Measurements from ENCODE around the gene SNX9.

Gene SNX9

DNA sequence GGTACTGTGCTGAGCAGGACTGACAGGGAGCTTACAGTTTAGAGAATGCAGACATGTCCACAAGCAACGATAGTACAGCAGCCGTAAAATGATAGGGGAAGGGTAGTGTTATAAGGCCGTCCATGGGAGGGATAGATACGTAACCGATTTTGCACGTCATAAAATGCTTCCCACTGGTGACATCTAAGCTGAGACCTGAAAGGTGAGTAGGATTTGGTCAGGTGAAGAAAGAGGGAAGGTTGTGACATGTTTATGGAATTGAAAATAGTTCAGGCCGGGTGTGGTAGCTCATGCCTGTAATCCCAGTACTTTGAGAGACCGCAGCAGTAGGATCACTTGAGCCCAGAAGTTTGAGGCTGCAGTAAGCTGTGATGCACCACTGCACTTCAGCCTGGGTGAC lies 25.6 kb downstream of the SNX9 start:
- no peak overlapping the region for H3K27ac ChIP-seq
- H3K4me1 ChIP-seq = no peaks in the 10 kb centered on the region
- no peak for TF ChIP-seq CTCF (IDR thresholded peaks at IDR 0.05)

GRCh38 chr6:157849288-157850017 lies 26.4 kb downstream of the SNX9 start:
- Histone ChIP-seq H3K27ac (no peak overlapping the region), H3K9me3 (ENCODE audit: control insufficient read depth, low read length) (no peaks in the 10 kb centered on the region), H3K9ac (no peak overlapping the region), H3K4me3 (ENCODE audit: low read depth, low read length) (no peak overlapping the region), H2AFZ (no peak overlapping the region), H3K27me3 (ENCODE audit: control insufficient read depth, insufficient read depth, low read length) (no peaks in the 10 kb centered on the region), H3K36me3 (ENCODE audit: control insufficient read depth, insufficient read depth, low read length) (no peaks in the 10 kb centered on the region), H3K4me2 (ENCODE audit: low read length) (no peak overlapping the region), H3K4me1 (no peaks in the 10 kb centered on the region), H3K79me2 (peaks cover 26% of the 10 kb centered on the region)
- no peak for TF ChIP-seq CTCF (IDR thresholded peaks at IDR 0.05)

More for the DNA sequence above, 25.6 kb downstream of the SNX9 start:
- Histone ChIP-seq H3K9ac (no peak overlapping the region), H3K4me2 (ENCODE audit: low read length) (no peak overlapping the region), H3K9me3 (ENCODE audit: control insufficient read depth, low read length) (no peaks in the 10 kb centered on the region), H3K4me3 (ENCODE audit: low read depth, low read length) (no peak overlapping the region), H3K27me3 (ENCODE audit: control insufficient read depth, insufficient read depth, low read length) (no peaks in the 10 kb centered on the region), H3K36me3 (ENCODE audit: control insufficient read depth, insufficient read depth, low read length) (no peaks in the 10 kb centered on the region), H2AFZ (no peak overlapping the region), H3K79me2 (peaks cover 23% of the 10 kb centered on the region)

GRCh38 chr6:157850030-157850429 lies 27.0 kb downstream of the SNX9 start:
- no peak for TF ChIP-seq CTCF (IDR thresholded peaks at IDR 0.05)
- Histone ChIP-seq H3K79me2 (peaks cover 26% of the 10 kb centered on the region), H3K9me3 (ENCODE audit: control insufficient read depth, low read length) (no peaks in the 10 kb centered on the region), H3K9ac (no peak overlapping the region), H3K27ac (no peak overlapping the region), H3K4me1 (no peaks in the 10 kb centered on the region), H3K36me3 (ENCODE audit: control insufficient read depth, insufficient read depth, low read length) (no peaks in the 10 kb centered on the region), H3K4me2 (ENCODE audit: low read length) (no peak overlapping the region), H3K27me3 (ENCODE audit: control insufficient read depth, insufficient read depth, low read length) (no peaks in the 10 kb centered on the region), H2AFZ (no peak overlapping the region), H3K4me3 (ENCODE audit: low read depth, low read length) (no peak overlapping the region)

DNA sequence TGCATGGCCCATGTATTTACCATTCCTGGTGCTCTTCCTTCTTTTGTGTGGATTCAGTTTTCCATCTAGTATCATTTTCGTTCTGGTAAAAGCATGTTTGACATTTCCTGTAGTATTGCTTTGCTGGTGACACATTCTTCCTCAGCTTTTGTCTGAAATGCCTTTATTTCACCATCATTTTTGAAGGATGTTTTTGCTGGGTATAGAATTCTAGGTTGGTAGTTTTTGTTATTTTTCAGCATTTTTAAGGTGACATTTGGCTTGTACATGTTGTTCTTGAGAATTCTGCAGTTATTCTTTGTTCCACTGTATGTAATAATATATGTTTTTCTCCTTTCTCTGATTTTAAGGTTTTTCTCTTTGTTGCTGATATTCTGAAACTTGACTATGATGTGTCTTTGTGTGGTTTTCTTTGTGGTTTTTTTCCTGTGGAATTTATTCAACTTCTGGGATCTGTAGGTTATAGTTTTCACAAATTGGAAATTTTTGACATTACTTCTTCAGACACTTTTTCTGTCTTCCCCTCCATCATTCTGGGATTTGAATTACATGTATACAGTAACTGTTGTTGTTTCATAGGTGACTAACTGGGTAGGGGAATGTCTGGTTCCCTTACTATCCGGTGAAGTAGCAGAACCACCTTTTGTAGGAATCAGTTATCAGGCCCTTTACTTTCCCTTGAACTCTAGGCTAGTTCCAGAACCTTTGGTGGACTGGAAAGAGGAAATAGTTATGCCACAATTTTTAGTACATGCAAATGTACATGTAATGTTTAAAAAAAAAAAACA lies 30.2 kb downstream of the SNX9 start:
- no peaks in the 10 kb centered on the region for H3K27me3 ChIP-seq (ENCODE audit: control insufficient read depth, insufficient read depth, low read length)
- peaks cover 28% of the 10 kb centered on the region for H3K79me2 ChIP-seq
- H3K4me1 ChIP-seq = no peaks in the 10 kb centered on the region
- no peak overlapping the region for H3K4me3 ChIP-seq (ENCODE audit: low read depth, low read length)
- H3K9ac ChIP-seq = no peak overlapping the region
- no peak for TF ChIP-seq CTCF (IDR thresholded peaks at IDR 0.05)
- no peak overlapping the region for H3K27ac ChIP-seq
- no peaks in the 10 kb centered on the region for H3K36me3 ChIP-seq (ENCODE audit: control insufficient read depth, insufficient read depth, low read length)
- no peaks in the 10 kb centered on the region for H3K9me3 ChIP-seq (ENCODE audit: control insufficient read depth, low read length)
- no peak overlapping the region for H3K4me2 ChIP-seq (ENCODE audit: low read length)
- H2AFZ ChIP-seq = no peak overlapping the region
